ENCODE measurements around the gene NXPH3.

The NXPH3 gene

GRCh38 chr17:49592263-49592662 is 16.6 kb downstream of the NXPH3 start:
- no peak for DNase-seq (ENCODE audit: low spot score)

GRCh38 chr17:49595328-49595727 is 19.7 kb downstream of the NXPH3 start:
- no peak for DNase-seq (ENCODE audit: low spot score)

GRCh38 chr17:49595980-49596379 is 20.3 kb downstream of the NXPH3 start:
- no peak for DNase-seq (ENCODE audit: low spot score)

GRCh38 chr17:49596613-49597244 is 21.1 kb downstream of the NXPH3 start:
- no peak for DNase-seq (ENCODE audit: low spot score)

GRCh38 chr17:49597436-49597835 is 21.8 kb downstream of the NXPH3 start:
- no peak for DNase-seq (ENCODE audit: low spot score)

- no peak for DNase-seq (ENCODE audit: low spot score)
Observed at GRCh38 chr17:49597928-49598655, 22.4 kb downstream of the NXPH3 start.

GRCh38 chr17:49598918-49599317 is 23.2 kb downstream of the NXPH3 start:
- DNase-seq (ENCODE audit: low spot score) = no peak

- DNase-seq (ENCODE audit: low spot score) = no peak
Observed at GRCh38 chr17:49600949-49601348, 25.3 kb downstream of the NXPH3 start.

GRCh38 chr17:49602783-49603182 is 27.1 kb downstream of the NXPH3 start:
- no peak for DNase-seq (ENCODE audit: low spot score)

GRCh38 chr17:49603238-49603637 is 27.6 kb downstream of the NXPH3 start:
- no peak for DNase-seq (ENCODE audit: low spot score)

GRCh38 chr17:49603720-49604119 is 28.0 kb downstream of the NXPH3 start:
- DNase-seq (ENCODE audit: low spot score) = no peak

- DNase-seq (ENCODE audit: low spot score) = no peak
Observed at GRCh38 chr17:49604314-49604869, 28.7 kb downstream of the NXPH3 start.

GRCh38 chr17:49610883-49611584 is 35.4 kb downstream of the NXPH3 start:
- DNase-seq (ENCODE audit: low spot score) = no peak

GRCh38 chr17:49612726-49613125 is 37.1 kb downstream of the NXPH3 start:
- DNase-seq (ENCODE audit: low spot score) = no peak

- no peak for DNase-seq (ENCODE audit: low spot score)
Observed at GRCh38 chr17:49613182-49613800, 37.6 kb downstream of the NXPH3 start.

- no peak for DNase-seq (ENCODE audit: low spot score)
Observed at GRCh38 chr17:49616086-49616485, 40.4 kb downstream of the NXPH3 start.

- DNase-seq (ENCODE audit: low spot score) = no peak
Observed at GRCh38 chr17:49616601-49617131, 41.0 kb downstream of the NXPH3 start.

- no peak for DNase-seq (ENCODE audit: low spot score)
Observed at GRCh38 chr17:49618028-49618611, 42.4 kb downstream of the NXPH3 start.

- DNase-seq (ENCODE audit: low spot score) = no peak
Observed at GRCh38 chr17:49621420-49621819, 45.7 kb downstream of the NXPH3 start.

GRCh38 chr17:49621946-49622529 is 46.4 kb downstream of the NXPH3 start:
- DNase-seq (ENCODE audit: low spot score) = no peak

- no peak for DNase-seq (ENCODE audit: low spot score)
Observed at GRCh38 chr17:49624896-49625295, 49.2 kb downstream of the NXPH3 start.

Data from HuH-7 (cell line).